Prostate gland (tissue), 2 donors: ENCODE data around the gene FLT4. TPM values are rescaled to one million over a fixed set of nuclear protein-coding genes. Genes with fewer than 3 reads are reported as not detected.

Source experiments
- DNase-seq: peaks from one replicate; pipeline ENCODE4 v3.0.0-alpha.2; 2019; ENCODE audit warnings: low spot score
- H3K27ac ChIP-seq, 2 donors: fragments of 200-600 bp; sonication (generic); 2 replicates each; pipeline ENCODE4 v1.5.1; 2017 to 2019
- H3K27me3 ChIP-seq: fragments of 200-600 bp; sonication (generic); replicated peaks from 2 replicates; pipeline ENCODE4 v1.5.1; 2019; ENCODE audit not compliant: insufficient read depth
- H3K36me3 ChIP-seq, 2 donors: fragments of 200-600 bp; sonication (generic); 1 replicate in 1 of 2; 2 replicates in 1 of 2; pipeline versions ENCODE4 v1.5.1 to v1.8.1; 2017 to 2019
- H3K4me1 ChIP-seq: fragments of 200-600 bp; sonication (generic); replicated peaks from 2 replicates; pipeline ENCODE4 v1.5.1; 2019
- H3K4me3 ChIP-seq, 2 donors: fragments of 200-600 bp; sonication (generic); 2 replicates each; pipeline ENCODE4 v1.5.1; 2017 to 2019
- H3K9me3 ChIP-seq: fragments of 200-600 bp; sonication (generic); 2 replicates; pipeline ENCODE4 v1.5.1; 2017
- CTCF ChIP-seq, 4 experiments: fragments of 200-600 bp in 2 of 4; fragments of 450-650 bp in 2 of 4; sonication (generic) in 2 of 4; IDR thresholded peaks; 1 replicate in 3 of 4; 2 replicates in 1 of 4; pipeline ENCODE4 v1.5.1; 2016 to 2019; ENCODE audit warnings: antibody characterized with exemption in 4 of 4, mild to moderate bottlenecking in 2 of 4, moderate library complexity in 2 of 4
- POLR2A ChIP-seq: fragments of 450-650 bp; IDR thresholded peaks from one replicate; pipeline ENCODE4 v1.6.1; 2016; ENCODE audit warnings: antibody characterized with exemption, mild to moderate bottlenecking
- POLR2AphosphoS5 ChIP-seq: sonication (generic); formaldehyde crosslinking; IDR thresholded peaks from one replicate; pipeline ENCODE4 v1.6.1; 2017; ENCODE audit warnings: antibody characterized with exemption
- WGBS: methylation state at CpG from one replicate; pipeline ENCODE4 v1.1.5; 2018; 5-methylcytosine and 5-hydroxymethylcytosine counted together
- intact Hi-C: fragments of 100-400 bp; cut with DNase I; formaldehyde crosslinking; loops from one replicate; pipeline ENCODE4 v1.14.2; 2022
- total RNA-seq, 2 donors: library from RNA; depleted of rRNA; stranded (reverse); fragments of >200 nt; gene quantifications; one replicate each; pipeline ENCODE4 v1.1.0, GENCODE V29; 2016

Gene FLT4
- total RNA-seq, 2 donors from 2014 or later = 2.9 to 20.6 TPM

- Histone ChIP-seq H3K27ac (peak overlapping the region; percentile 24 to 61), H3K9me3 (no peaks in the 10 kb centered on the region), H3K36me3 (no peaks in the 10 kb centered on the region), H3K4me3 (no peak overlapping the region), H3K4me1 (peaks cover 16% of the 10 kb centered on the region), H3K27me3 (peaks cover 9% of the 10 kb centered on the region)
- no peak for TF ChIP-seq POLR2AphosphoS5
- no peak for TF ChIP-seq CTCF (IDR thresholded peaks at IDR 0.05)
- no peak for TF ChIP-seq POLR2A
- 76% methylated on average over 2 of the region's 2 CpGs for WGBS
- DNase-seq = no peak
- intact Hi-C loops = no loop called here
Measured at GRCh38 chr5:180595046-180595379, 54.4 kb downstream of the FLT4 start.

GRCh38 chr5:180594311-180595045, 54.9 kb downstream of the FLT4 start:
- peaks cover 16% of the 10 kb centered on the region for H3K4me1 ChIP-seq
- intact Hi-C loops = no loop called here
- no peak for TF ChIP-seq CTCF (IDR thresholded peaks at IDR 0.05)
- no peak for TF ChIP-seq POLR2A
- no peak for TF ChIP-seq POLR2AphosphoS5
- 92% methylated on average over 17 of the region's 17 CpGs for WGBS
- no peak overlapping the region for H3K27ac ChIP-seq
- no peaks in the 10 kb centered on the region for H3K9me3 ChIP-seq
- no peaks in the 10 kb centered on the region for H3K36me3 ChIP-seq
- peaks cover 9% of the 10 kb centered on the region for H3K27me3 ChIP-seq
- no peak overlapping the region for H3K4me3 ChIP-seq
- DNase-seq = no peak

- WGBS = 91% methylated on average over 19 of the region's 19 CpGs
- H3K36me3 ChIP-seq = no peaks in the 10 kb centered on the region
- H3K4me3 ChIP-seq = no peak overlapping the region
- DNase-seq = no peak
- no peaks in the 10 kb centered on the region for H3K9me3 ChIP-seq
- TF ChIP-seq POLR2AphosphoS5 = no peak
- no peak for TF ChIP-seq POLR2A
- no peak for TF ChIP-seq CTCF (IDR thresholded peaks at IDR 0.05)
- H3K4me1 ChIP-seq = peaks cover 16% of the 10 kb centered on the region
- no peak overlapping the region for H3K27ac ChIP-seq
- intact Hi-C loops = no loop called here
- H3K27me3 ChIP-seq = peaks cover 9% of the 10 kb centered on the region
Measured at GRCh38 chr5:180593446-180594206, 55.8 kb downstream of the FLT4 start.

- DNase-seq = no peak
Measured at GRCh38 chr5:180592176-180592575, 57.2 kb downstream of the FLT4 start.

More at GRCh38 chr5:180592176-180592575, 57.2 kb downstream of the FLT4 start:
- H3K27ac ChIP-seq = no peak overlapping the region
- H3K36me3 ChIP-seq = no peaks in the 10 kb centered on the region
- H3K27me3 ChIP-seq = peaks cover 9% of the 10 kb centered on the region
- TF ChIP-seq CTCF (IDR thresholded peaks at IDR 0.05) = no peak
- no peak for TF ChIP-seq POLR2A
- TF ChIP-seq POLR2AphosphoS5 = no peak
- 89% methylated on average over 10 of the region's 10 CpGs for WGBS
- peaks cover 16% of the 10 kb centered on the region for H3K4me1 ChIP-seq
- no peaks in the 10 kb centered on the region for H3K9me3 ChIP-seq
- intact Hi-C loops = no loop called here
- H3K4me3 ChIP-seq = no peak overlapping the region
